Osteocyte (in vitro differentiated cells): ENCODE results near the gene ABCC9. TPM values are rescaled to one million over a fixed set of nuclear protein-coding genes. Genes with fewer than 3 reads are reported as not detected.

ENCODE experiments used
- DNase-seq: peaks from one replicate; pipeline ENCODE4 v3.0.0; 2021; ENCODE audit warnings: mixed read lengths; ENCODE audit not compliant: unreplicated experiment; ENCODE audit errors: extremely low spot score
- H3K27ac Mint-ChIP-seq: one replicate; pipeline ENCODE4 v1.8.0; 2021; ENCODE audit warnings: mild to moderate bottlenecking, mixed read lengths; ENCODE audit not compliant: unreplicated experiment
- H3K27me3 Mint-ChIP-seq: one replicate; pipeline ENCODE4 v1.8.0; 2021; ENCODE audit warnings: mixed read lengths; ENCODE audit not compliant: unreplicated experiment
- H3K36me3 Mint-ChIP-seq: one replicate; pipeline ENCODE4 v1.8.0; 2021; ENCODE audit warnings: mixed read lengths; ENCODE audit not compliant: unreplicated experiment
- H3K4me1 Mint-ChIP-seq: one replicate; pipeline ENCODE4 v1.8.0; 2021; ENCODE audit warnings: mixed read lengths; ENCODE audit not compliant: unreplicated experiment
- H3K4me3 Mint-ChIP-seq: one replicate; pipeline ENCODE4 v1.8.0; 2021; ENCODE audit warnings: mild to moderate bottlenecking, moderate library complexity, mixed read lengths; ENCODE audit not compliant: unreplicated experiment
- H3K9me3 Mint-ChIP-seq: one replicate; pipeline ENCODE4 v1.8.0; 2021; ENCODE audit warnings: mixed read lengths; ENCODE audit not compliant: unreplicated experiment
- long read RNA-seq: library from polyadenylated mRNA; unstranded; transcript quantifications from one replicate; pipeline ENCODE4 v2.0.0, GENCODE V29; 2021
- total RNA-seq: library from RNA; stranded (reverse); gene quantifications from 2 replicates; pipeline ENCODE4 v1.2.1, GENCODE V29; 2021
- TF ChIP-seq, protein P1 (sequence below): fragments of 200-600 bp; sonication (generic); IDR thresholded peaks from 2 replicates; pipeline ENCODE4 v1.5.0; 2021; ENCODE audit warnings: antibody characterized with exemption, mild to moderate bottlenecking, moderate library complexity

ABCC9 gene
- 0.46 and 0.89 TPM in 2 replicates for total RNA-seq
- long read RNA-seq: 0 reads

- Mint-ChIP-seq H3K4me1 (peaks cover 16% of the 10 kb centered on the region), H3K27me3 (peaks cover 77% of the 10 kb centered on the region), H3K36me3 (no peaks in the 10 kb centered on the region), H3K9me3 (peaks cover 8% of the 10 kb centered on the region), H3K27ac (no peak within 1 kb of the TSS), H3K4me3 (peak within 1 kb of the TSS; percentile 76)
- peak; percentile 82 for DNase-seq
- TF ChIP-seq, protein P1, sequence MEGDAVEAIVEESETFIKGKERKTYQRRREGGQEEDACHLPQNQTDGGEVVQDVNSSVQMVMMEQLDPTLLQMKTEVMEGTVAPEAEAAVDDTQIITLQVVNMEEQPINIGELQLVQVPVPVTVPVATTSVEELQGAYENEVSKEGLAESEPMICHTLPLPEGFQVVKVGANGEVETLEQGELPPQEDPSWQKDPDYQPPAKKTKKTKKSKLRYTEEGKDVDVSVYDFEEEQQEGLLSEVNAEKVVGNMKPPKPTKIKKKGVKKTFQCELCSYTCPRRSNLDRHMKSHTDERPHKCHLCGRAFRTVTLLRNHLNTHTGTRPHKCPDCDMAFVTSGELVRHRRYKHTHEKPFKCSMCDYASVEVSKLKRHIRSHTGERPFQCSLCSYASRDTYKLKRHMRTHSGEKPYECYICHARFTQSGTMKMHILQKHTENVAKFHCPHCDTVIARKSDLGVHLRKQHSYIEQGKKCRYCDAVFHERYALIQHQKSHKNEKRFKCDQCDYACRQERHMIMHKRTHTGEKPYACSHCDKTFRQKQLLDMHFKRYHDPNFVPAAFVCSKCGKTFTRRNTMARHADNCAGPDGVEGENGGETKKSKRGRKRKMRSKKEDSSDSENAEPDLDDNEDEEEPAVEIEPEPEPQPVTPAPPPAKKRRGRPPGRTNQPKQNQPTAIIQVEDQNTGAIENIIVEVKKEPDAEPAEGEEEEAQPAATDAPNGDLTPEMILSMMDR: no peak
Measured at GRCh38 chr12:21940549-21941505, at the start of gene ABCC9. ABCC9 (minus strand) TSS chr12:21941426; CDS start chr12:21936674, 4,752 bp downstream.

GRCh38 chr12:21989819-21990412, 48.7 kb upstream of the ABCC9 start:
- H3K36me3 Mint-ChIP-seq: no peaks in the 10 kb centered on the region
- no peaks in the 10 kb centered on the region for H3K9me3 Mint-ChIP-seq
- TF ChIP-seq, protein P1: peak; percentile 68
- peaks cover 4% of the 10 kb centered on the region for H3K4me1 Mint-ChIP-seq
- DNase-seq: no peak
- peaks cover 5% of the 10 kb centered on the region for H3K27me3 Mint-ChIP-seq
- no peak overlapping the region for H3K27ac Mint-ChIP-seq
- H3K4me3 Mint-ChIP-seq: no peak overlapping the region

DNA sequence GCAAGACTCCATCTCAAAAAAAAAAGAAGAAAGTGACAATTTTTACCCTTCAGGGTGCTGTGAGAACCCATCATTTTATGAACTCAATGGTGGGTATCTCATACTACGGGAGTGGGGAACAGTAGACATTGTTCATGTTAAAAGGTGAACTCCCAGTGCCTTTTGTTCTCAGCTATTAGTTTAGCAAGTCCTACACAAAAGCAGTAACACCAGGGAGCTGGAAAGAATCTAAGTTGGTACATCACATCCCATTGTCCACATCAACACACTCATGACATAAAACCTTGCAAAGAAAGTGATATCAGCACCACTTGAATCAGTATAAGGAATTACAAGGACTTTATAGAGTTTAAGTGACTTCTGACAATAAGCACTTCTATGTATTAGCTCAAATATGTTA, 47.4 kb upstream of the ABCC9 start:
- Mint-ChIP-seq H3K27me3 (peaks cover 5% of the 10 kb centered on the region), H3K27ac (no peak overlapping the region)

DNA sequence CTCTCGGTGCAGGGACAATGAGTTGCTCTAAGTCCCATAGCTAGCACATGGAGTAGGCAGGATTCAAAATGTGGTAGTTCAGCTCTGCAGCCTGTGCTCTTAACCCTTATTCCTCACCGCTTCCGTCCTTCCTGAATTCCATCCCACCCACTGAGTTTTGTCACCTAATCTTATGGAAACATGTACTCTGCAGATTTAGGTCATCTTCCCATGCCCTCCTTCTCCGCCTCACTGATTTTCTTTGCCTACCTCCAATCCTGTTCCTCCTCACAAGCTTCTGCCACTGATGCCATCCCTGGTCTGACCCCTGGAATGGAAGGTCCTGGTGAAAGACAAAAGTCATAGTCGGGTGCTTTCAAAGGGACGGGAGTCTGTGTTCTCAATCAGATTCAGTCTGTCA, 46.5 kb upstream of the ABCC9 start:
- H3K4me1 Mint-ChIP-seq: peaks cover 4% of the 10 kb centered on the region
- DNase-seq: no peak
- H3K27ac Mint-ChIP-seq: no peak overlapping the region
- no peaks in the 10 kb centered on the region for H3K9me3 Mint-ChIP-seq
- H3K4me3 Mint-ChIP-seq: no peak overlapping the region
- no peaks in the 10 kb centered on the region for H3K36me3 Mint-ChIP-seq
- TF ChIP-seq, protein P1: no peak
- peaks cover 5% of the 10 kb centered on the region for H3K27me3 Mint-ChIP-seq

More for the DNA sequence above, 47.4 kb upstream of the ABCC9 start:
- no peaks in the 10 kb centered on the region for H3K9me3 Mint-ChIP-seq
- H3K4me3 Mint-ChIP-seq: no peak overlapping the region
- H3K36me3 Mint-ChIP-seq: no peaks in the 10 kb centered on the region
- H3K4me1 Mint-ChIP-seq: peaks cover 4% of the 10 kb centered on the region
- TF ChIP-seq, protein P1: no peak
- no peak for DNase-seq

GRCh38 chr12:21985155-21985554, 43.9 kb upstream of the ABCC9 start:
- no peak for DNase-seq
- Mint-ChIP-seq H3K9me3 (no peaks in the 10 kb centered on the region), H3K36me3 (no peaks in the 10 kb centered on the region), H3K27me3 (peaks cover 3% of the 10 kb centered on the region), H3K4me3 (no peak overlapping the region), H3K4me1 (peaks cover 6% of the 10 kb centered on the region), H3K27ac (no peak overlapping the region)
- TF ChIP-seq, protein P1: no peak
